GM21367 (cell line): ENCODE measurements around the gene PRXL2C.

Experiments used
- ATAC-seq: cut with Tn5 transposase; IDR thresholded peaks from one replicate; pipeline ENCODE4 v1.9.1; 2021; ENCODE audit not compliant: unreplicated experiment

PRXL2C gene

GRCh38 chr9:96612966-96613589 is 42.0 kb downstream of the PRXL2C start:
- no peak for ATAC-seq

GRCh38 chr9:96612105-96612965 is 42.8 kb downstream of the PRXL2C start:
- no peak for ATAC-seq

- no peak for ATAC-seq
Observed at GRCh38 chr9:96611302-96611701, 43.8 kb downstream of the PRXL2C start.

GRCh38 chr9:96609732-96610131 is 45.4 kb downstream of the PRXL2C start:
- no peak for ATAC-seq

- no peak for ATAC-seq
Observed at GRCh38 chr9:96607971-96608370, 47.1 kb downstream of the PRXL2C start.

DNA sequence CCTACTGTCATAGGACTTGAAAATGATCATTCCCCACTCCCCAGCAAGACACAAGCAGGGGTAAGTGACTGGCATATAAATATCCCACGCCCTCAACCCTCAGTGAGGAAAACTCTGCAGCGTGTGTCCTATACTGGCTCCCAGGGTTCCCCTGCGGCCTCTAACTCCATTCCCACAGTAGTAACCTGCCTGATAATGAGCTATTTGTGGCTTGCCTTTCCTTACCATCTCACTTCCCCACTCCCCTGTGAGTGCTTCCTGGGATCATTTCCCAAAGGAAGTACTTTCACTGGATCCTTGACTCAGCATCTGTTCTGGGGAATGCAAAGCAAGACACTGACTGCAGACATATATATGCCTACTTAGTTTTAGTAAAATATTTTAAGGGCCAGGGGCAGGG is 49.8 kb downstream of the PRXL2C start:
- no peak for ATAC-seq

GRCh38 chr9:96604004-96604319 is 51.2 kb downstream of the PRXL2C start:
- ATAC-seq, result no peak

- no peak for ATAC-seq
Observed at GRCh38 chr9:96603305-96604003, 51.7 kb downstream of the PRXL2C start.

- ATAC-seq, result no peak
Observed at GRCh38 chr9:96599298-96599697, 55.8 kb downstream of the PRXL2C start.

DNA sequence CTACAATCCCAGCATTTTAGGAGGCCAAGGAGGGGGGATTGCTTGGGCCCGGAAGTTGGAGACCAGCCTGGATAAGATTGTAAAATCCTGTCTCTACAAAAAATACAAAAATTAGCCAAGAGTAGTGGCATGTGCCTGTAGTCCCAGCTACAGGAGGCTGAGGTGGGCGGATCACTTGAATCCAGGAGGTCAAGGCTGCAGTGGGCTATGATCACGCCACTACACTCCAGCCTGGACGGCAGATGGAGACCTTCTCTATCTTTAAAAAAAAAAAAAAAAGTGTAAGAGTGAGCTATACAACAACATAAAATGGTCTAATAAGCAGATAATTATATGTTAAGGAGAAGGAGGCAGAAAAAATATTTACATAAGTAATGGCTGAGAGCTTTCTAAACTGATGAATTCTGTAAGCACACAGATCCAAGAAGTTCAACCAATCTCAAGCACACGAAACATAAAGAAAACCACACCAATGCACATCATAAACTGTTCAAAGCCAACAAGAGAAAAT is 58.5 kb downstream of the PRXL2C start:
- no peak for ATAC-seq
